Keratinocyte (primary cell): ENCODE results near the gene TAS2R30.

ENCODE experiments used
- CTCF ChIP-seq, 3 experiments: IDR thresholded peaks in 1 of 3; conservative IDR thresholded peaks in 1 of 3; optimal IDR thresholded peaks in 1 of 3; 2 replicates in 2 of 3; 3 replicates in 1 of 3; pipeline versions ENCODE3 to v1.5.1; 2011; ENCODE audit warnings: low read length in 3 of 3, mild to moderate bottlenecking in 3 of 3, moderate library complexity in 2 of 3, control low read depth in 1 of 3, inconsistent platforms in 1 of 3; ENCODE audit not compliant: insufficient read depth in 2 of 3; ENCODE audit errors: extremely low read depth in 1 of 3
- EZH2 ChIP-seq: IDR thresholded peaks from one replicate; pipeline ENCODE4 v1.6.1; 2012; ENCODE audit warnings: inconsistent platforms, mild to moderate bottlenecking, low read length, moderate library complexity

DNA sequence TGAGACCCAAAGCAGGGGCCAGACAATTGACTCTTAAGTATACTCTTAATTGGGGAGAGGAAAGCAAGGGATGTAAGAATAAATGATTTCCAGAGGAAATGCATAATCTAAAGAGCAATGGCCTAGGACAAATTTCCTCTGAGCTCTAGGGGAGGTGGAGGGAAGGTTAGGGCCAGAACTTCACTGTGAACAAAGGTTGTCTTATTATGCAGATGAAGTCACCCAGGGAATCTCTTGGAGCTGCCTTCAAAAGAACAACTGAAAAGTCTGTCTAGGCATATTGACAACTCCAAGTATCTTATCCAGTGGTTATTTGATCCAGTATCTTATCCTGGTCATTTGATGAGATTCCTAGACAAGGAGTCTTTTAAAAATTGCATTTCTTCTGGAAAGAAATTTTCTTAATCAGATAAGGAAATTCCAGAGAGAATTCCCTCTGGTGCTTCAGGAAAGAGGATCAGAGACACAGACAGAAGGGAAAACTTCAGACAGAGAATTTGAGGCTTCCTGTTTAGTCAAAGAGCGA, 20.0 kb upstream of the TAS2R30 start:
- no peak for TF ChIP-seq CTCF (optimal IDR thresholded peaks at IDR 0.05 in 1 of 3, IDR thresholded peaks at IDR 0.05 in 1 of 3, conservative IDR thresholded peaks at IDR 0.05 in 1 of 3; ENCODE audit: extremely low read depth in 1 of 3, insufficient read depth in 2 of 3, low read length in 3 of 3)
- TF ChIP-seq EZH2: no peak
